Common myeloid progenitor, CD34-positive (primary cell): ENCODE data around the gene NEDD4L.

ENCODE experiments used
- CTCF ChIA-PET: fragments of 350-600 bp; sonication (Branson Sonifier 250); formaldehyde crosslinking; loops from one replicate; lab custom pipeline; 2021; ENCODE audit warnings: antibody characterized with exemption; lab: Charles Lee
- POLR2A ChIA-PET: fragments of 350-600 bp; sonication (Branson Sonifier 250); formaldehyde crosslinking; loops from one replicate; lab custom pipeline; 2021; ENCODE audit warnings: antibody characterized with exemption; lab: Charles Lee
- DNase-seq, 3 donors: peaks; one replicate each; pipeline versions ENCODE4 v3.0.0 to v3.0.0-alpha.2; 2013
- H3K27ac ChIP-seq, 2 experiments: 1 replicate in 1 of 2; 2 replicates in 1 of 2; pipeline ENCODE4 v1.7.0; 2013; ENCODE audit warnings: inconsistent platforms in 2 of 2, low read length in 2 of 2, mild to moderate bottlenecking in 2 of 2, low read depth in 1 of 2, moderate library complexity in 1 of 2; ENCODE audit not compliant: severe bottlenecking in 2 of 2, insufficient read depth in 1 of 2, poor library complexity in 1 of 2
- H3K27me3 ChIP-seq, 5 experiments: replicated peaks in 2 of 5; 1 replicate in 3 of 5; 2 replicates in 2 of 5; pipeline versions ENCODE4 v1.6.1 to v1.7.0; 2013; ENCODE audit warnings: low read length in 4 of 5, mild to moderate bottlenecking in 2 of 5, moderate library complexity in 2 of 5, inconsistent platforms in 1 of 5; ENCODE audit not compliant: insufficient read depth in 5 of 5, control insufficient read depth in 4 of 5
- H3K36me3 ChIP-seq, 4 experiments: 1 replicate in 2 of 4; 2 replicates in 2 of 4; pipeline versions ENCODE4 v1.6.1 to v1.7.0; 2013; ENCODE audit warnings: low read length in 3 of 4, control low read depth in 1 of 4, mild to moderate bottlenecking in 1 of 4; ENCODE audit not compliant: control insufficient read depth in 4 of 4, insufficient read depth in 4 of 4
- H3K4me1 ChIP-seq, 4 experiments: 1 replicate in 3 of 4; 2 replicates in 1 of 4; pipeline versions ENCODE4 v1.6.1 to v1.7.1; 2013; ENCODE audit warnings: low read length in 3 of 4, mild to moderate bottlenecking in 3 of 4, control low read depth in 1 of 4, inconsistent platforms in 1 of 4, moderate library complexity in 1 of 4; ENCODE audit not compliant: control insufficient read depth in 4 of 4, insufficient read depth in 4 of 4; ENCODE audit errors: control extremely low read depth in 1 of 4
- H3K4me3 ChIP-seq, 7 experiments: 1 replicate in 4 of 7; 2 replicates in 3 of 7; pipeline versions ENCODE4 v1.5.1 to v1.7.0; 2013; ENCODE audit warnings: mild to moderate bottlenecking in 7 of 7, low read length in 6 of 7, moderate library complexity in 6 of 7, inconsistent platforms in 2 of 7, low read depth in 2 of 7, control low read depth in 1 of 7; ENCODE audit not compliant: insufficient read depth in 4 of 7, control insufficient read depth in 1 of 7; ENCODE audit errors: extremely low read depth in 1 of 7
- H3K9me3 ChIP-seq, 5 experiments: 1 replicate in 4 of 5; 2 replicates in 1 of 5; pipeline versions ENCODE4 v1.6.1 to v1.7.1; 2013; ENCODE audit warnings: low read length in 4 of 5, mild to moderate bottlenecking in 2 of 5, inconsistent platforms in 1 of 5, low read depth in 1 of 5, moderate library complexity in 1 of 5; ENCODE audit not compliant: control insufficient read depth in 4 of 5, insufficient read depth in 2 of 5; ENCODE audit errors: control extremely low read depth in 1 of 5
- WGBS: methylation state at CpG from one replicate; pipeline ENCODE4 v1.1.5; 2013; ENCODE audit not compliant: insufficient coverage; 5-methylcytosine and 5-hydroxymethylcytosine counted together

NEDD4L gene

DNA sequence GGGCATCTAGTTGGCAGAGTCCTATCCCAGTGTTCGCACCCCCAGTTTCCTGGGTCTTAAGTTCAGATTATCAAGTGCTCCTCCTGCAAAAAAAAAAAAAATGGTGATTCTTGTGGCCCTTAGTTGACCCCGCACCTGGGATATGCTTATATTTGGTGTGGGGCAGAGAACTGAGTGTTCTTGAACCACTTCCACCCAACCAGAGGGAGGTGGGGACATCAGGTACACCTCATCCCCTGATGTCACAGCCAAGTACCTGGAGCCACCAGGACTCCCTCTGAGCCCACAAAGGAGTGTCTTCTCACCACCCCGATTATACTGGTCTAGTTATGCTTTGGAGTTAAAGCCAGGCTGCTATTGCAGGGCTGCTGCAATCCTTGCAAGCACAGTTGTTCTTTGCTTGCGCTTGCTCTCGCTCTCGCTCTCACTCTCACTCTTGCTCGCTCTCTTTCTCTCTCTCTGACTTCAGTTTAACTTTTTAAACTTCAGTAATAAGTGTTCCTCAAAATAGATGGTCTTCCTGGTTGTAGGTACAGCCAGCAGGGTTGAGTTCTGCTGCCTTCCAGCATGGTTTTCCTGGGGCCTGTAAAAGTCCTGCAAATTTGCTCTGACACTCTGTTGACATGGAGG, 265.7 kb downstream of the NEDD4L start:
- H3K27me3 ChIP-seq: peaks cover 0 to 2% (median 0%) of the 10 kb centered on the region in 5 experiments

DNA sequence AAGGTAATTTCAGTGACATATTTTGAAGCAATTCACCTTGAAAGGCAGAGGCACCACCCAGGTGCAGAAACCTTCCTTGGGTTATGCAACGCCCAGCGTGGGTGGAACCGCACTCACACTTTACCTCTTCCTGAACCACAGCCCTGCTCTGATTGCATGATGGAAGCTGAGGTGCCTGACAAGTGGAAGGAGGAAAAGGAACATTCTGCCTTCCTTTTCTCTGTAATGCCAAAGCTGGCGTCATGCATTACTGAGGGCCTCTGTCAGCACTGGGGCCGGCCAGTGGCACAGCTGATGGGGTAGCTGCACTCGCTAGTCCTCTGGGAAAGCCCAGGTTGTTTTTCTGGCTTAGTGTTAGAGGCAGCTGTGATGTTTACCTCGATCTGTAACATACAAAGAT, 266.5 kb downstream of the NEDD4L start:
- H3K4me1 ChIP-seq: no peaks in the 10 kb centered on the region

More for the DNA sequence above, 265.7 kb downstream of the NEDD4L start:
- H3K36me3 ChIP-seq: no peaks in the 10 kb centered on the region
- 100% methylated on average over 3 of the region's 7 CpGs for WGBS
- H3K4me3 ChIP-seq: no peak overlapping the region
- POLR2A ChIA-PET: no interaction called here
- CTCF ChIA-PET: interaction anchor here (0.7 kb wide), 1 partner anchor 183 kb away, joined by 3 read pairs; no protein-coding TSS in a partner anchor
- no peak overlapping the region for H3K27ac ChIP-seq
- H3K9me3 ChIP-seq: peaks cover 0 to 9% (median 2%) of the 10 kb centered on the region in 5 experiments
- H3K4me1 ChIP-seq: no peaks in the 10 kb centered on the region
- DNase-seq: no peak

DNA sequence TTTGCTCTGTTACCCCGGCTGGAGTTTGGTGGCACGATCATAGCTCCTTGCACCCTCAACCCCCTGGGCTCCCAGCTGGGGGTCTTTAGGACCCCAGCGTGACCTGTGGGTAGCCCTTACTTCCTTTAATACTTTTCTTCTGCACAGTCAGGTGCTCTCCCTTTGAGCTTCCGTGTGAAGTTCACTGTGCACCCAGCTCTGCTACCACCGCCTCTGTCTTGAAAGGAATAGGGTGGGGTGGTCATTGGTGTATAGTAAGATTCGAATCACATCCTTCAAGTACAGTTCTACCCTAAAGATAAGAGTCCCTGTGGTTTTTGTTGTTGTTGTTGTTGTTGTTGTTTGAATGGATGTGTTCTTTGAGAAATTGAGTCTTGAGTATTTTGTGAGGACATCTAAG, 267.4 kb downstream of the NEDD4L start:
- no peak for DNase-seq
- 96% methylated on average over 3 of the region's 6 CpGs for WGBS
- no peaks in the 10 kb centered on the region for H3K4me1 ChIP-seq
- CTCF ChIA-PET: no interaction called here
- POLR2A ChIA-PET: no interaction called here
- H3K27me3 ChIP-seq: peaks cover 0 to 2% (median 0%) of the 10 kb centered on the region in 5 experiments
- no peaks in the 10 kb centered on the region for H3K9me3 ChIP-seq
- H3K27ac ChIP-seq: no peak overlapping the region
- H3K36me3 ChIP-seq: no peaks in the 10 kb centered on the region
- no peak overlapping the region for H3K4me3 ChIP-seq

More for the DNA sequence above, 266.5 kb downstream of the NEDD4L start:
- Histone ChIP-seq H3K4me3 (no peak overlapping the region), H3K9me3 (peaks cover 0 to 7% (median 0%) of the 10 kb centered on the region in 5 experiments), H3K27me3 (peaks cover 0 to 2% (median 0%) of the 10 kb centered on the region in 5 experiments), H3K27ac (no peak overlapping the region), H3K36me3 (no peaks in the 10 kb centered on the region)
- 70% methylated on average over 5 of the region's 7 CpGs for WGBS
- CTCF ChIA-PET: no interaction called here
- no peak for DNase-seq
- POLR2A ChIA-PET: no interaction called here

DNA sequence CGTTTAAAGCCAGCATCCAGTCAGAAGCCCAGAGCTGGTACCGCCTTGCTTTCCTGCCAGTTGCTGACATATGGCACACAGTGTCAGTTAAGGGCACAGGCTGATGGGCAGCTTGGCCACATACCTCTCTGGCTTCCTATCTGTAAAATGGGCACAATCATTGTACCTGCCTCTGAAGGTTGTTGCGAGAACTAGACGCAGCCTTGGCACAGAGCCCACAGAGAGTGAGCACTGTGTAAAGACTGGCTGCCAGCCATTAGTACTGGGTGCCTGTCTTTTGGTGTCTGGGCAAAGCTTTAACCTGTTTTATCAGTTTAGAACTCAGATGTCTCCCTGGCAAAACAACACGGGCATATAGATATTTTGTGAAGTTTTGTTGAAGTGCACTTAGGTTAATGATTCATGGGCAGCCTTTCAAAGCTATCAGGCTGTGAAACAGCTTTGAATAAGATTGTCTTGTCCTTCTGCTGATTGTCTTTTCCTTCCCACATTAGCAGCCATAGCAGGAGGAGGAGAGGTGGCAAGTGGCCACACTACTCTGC, 269.5 kb downstream of the NEDD4L start:
- no peak overlapping the region for H3K27ac ChIP-seq
- H3K4me3 ChIP-seq: no peak overlapping the region
- no peaks in the 10 kb centered on the region for H3K9me3 ChIP-seq
- 98% methylated on average over 5 of the region's 5 CpGs for WGBS
- ChIA-PET CTCF (interaction anchor here (0.9 kb wide), 1 partner anchor 8 kb away, joined by 3 read pairs; no protein-coding TSS in a partner anchor), POLR2A (no interaction called here)
- H3K36me3 ChIP-seq: no peaks in the 10 kb centered on the region
- no peaks in the 10 kb centered on the region for H3K27me3 ChIP-seq
- DNase-seq: no peak
- H3K4me1 ChIP-seq: no peaks in the 10 kb centered on the region

DNA sequence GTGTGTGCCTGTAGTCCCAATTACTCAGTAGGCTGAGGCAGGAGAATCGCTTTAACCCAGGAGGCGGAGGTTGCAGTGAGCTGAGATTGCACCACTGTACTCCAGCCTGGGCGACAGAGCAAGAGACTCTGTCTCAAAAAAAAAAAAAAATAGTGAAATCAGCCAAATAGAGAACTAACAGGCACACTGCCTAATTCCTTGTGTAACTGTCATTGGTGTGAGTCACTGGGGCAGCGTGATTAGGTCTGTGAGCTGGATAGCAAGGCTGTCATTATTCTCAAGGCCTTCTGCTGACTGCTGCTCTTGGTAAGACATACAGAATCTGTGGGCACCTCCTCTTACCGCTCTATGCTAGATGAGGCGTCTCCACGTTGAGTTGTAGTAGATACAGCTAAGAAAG, 270.3 kb downstream of the NEDD4L start:
- no peaks in the 10 kb centered on the region for H3K27me3 ChIP-seq
- CTCF ChIA-PET: interaction anchor here (0.9 kb wide), 1 partner anchor 8 kb away, joined by 3 read pairs; no protein-coding TSS in a partner anchor
- peak in 2 of 3 donors; percentile 17 to 19 for DNase-seq
- no peaks in the 10 kb centered on the region for H3K36me3 ChIP-seq
- WGBS: 96% methylated on average over 3 of the region's 7 CpGs
- no peaks in the 10 kb centered on the region for H3K9me3 ChIP-seq
- H3K4me1 ChIP-seq: no peaks in the 10 kb centered on the region
- POLR2A ChIA-PET: no interaction called here
- no peak overlapping the region for H3K27ac ChIP-seq
- no peak overlapping the region for H3K4me3 ChIP-seq

DNA sequence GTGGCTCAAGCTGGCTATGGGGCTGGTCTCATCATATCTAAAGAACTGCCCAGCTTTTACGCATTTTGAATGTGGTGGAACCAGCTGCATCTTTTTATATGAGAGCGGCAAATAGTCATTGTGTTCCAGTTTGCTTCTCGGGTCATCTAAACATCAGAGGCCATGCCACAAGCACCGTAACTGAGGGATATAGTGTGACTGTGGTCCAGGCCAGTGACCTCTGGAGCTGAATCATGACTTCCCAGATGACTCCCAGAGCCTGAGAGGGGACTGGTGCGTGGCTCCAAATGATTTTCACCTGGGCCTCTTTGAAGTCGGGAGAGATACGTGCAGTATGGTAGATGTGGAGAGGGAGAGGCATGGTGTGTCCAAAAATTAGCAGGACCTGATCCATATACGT, 271.0 kb downstream of the NEDD4L start:
- no peak for DNase-seq
- CTCF ChIA-PET: interaction anchor here (0.6 kb wide), 1 partner anchor 653 kb away, joined by 3 read pairs; no protein-coding TSS in a partner anchor
- Histone ChIP-seq H3K27me3 (no peaks in the 10 kb centered on the region), H3K9me3 (no peaks in the 10 kb centered on the region), H3K27ac (no peak overlapping the region), H3K36me3 (no peaks in the 10 kb centered on the region), H3K4me1 (no peaks in the 10 kb centered on the region), H3K4me3 (no peak overlapping the region)
- POLR2A ChIA-PET: interaction anchor here (0.7 kb wide), 1 partner anchor 21 kb away, joined by 3 read pairs; no protein-coding TSS in a partner anchor
- WGBS: 98% methylated on average over 8 of the region's 8 CpGs

DNA sequence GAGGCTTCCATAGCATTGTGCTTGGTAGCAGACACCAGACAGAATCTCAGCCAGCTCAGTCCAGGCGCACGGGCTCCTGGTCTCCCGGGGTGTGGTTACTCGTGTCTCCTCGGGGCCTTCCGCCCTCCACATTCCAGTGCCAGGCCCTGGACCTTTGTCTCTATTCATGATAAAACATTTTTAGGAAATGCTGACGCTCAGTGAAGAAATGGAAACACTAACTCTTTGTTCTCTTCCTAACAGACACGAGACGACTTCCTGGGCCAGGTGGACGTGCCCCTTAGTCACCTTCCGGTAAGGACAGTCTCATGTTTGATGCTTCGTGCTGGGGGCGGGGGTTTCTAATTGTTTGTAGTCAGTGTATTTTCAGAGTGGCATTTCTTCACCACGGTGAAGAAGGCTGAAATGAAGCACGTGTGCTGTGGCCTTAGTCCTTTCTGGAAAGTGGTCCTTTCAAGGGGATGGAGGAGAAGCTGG, 271.8 kb downstream of the NEDD4L start:
- POLR2A ChIA-PET: interaction anchor here (0.7 kb wide), 1 partner anchor 20 kb away, joined by 3 read pairs; no protein-coding TSS in a partner anchor
- DNase-seq: no peak
- WGBS: 98% methylated on average over 15 of the region's 15 CpGs

More for the DNA sequence above, 271.8 kb downstream of the NEDD4L start:
- CTCF ChIA-PET: no interaction called here
- Histone ChIP-seq H3K27me3 (no peaks in the 10 kb centered on the region), H3K4me3 (no peak overlapping the region), H3K27ac (no peak overlapping the region), H3K9me3 (no peaks in the 10 kb centered on the region), H3K4me1 (no peaks in the 10 kb centered on the region), H3K36me3 (no peaks in the 10 kb centered on the region)
